Measurements from ENCODE around the gene WNK1. TPM values are rescaled to one million over a fixed set of nuclear protein-coding genes. Genes with fewer than 3 reads are reported as not detected.

WNK1 gene
- total RNA-seq, 4 donors from 2014 or later = 109 to 245 (median 135) TPM

- Histone ChIP-seq H3K4me3 (no peak overlapping the region), H3K36me3 (peaks cover 0 to 100% of the 10 kb centered on the region in 2 donors), H3K9me3 (no peaks in the 10 kb centered on the region), H3K4me1 (peaks cover 0 to 17% (median 0%) of the 10 kb centered on the region in 3 donors), H3K27me3 (no peaks in the 10 kb centered on the region), H3K27ac (no peak overlapping the region)
- 64 to 76% methylated on average over 3 of the region's 3 CpGs for WGBS, 2 donors (ENCODE audit: low coverage in 1 of 2)
- ATAC-seq = no peak
- TF ChIP-seq POLR2A (IDR thresholded peaks at IDR 0.05) (no peak), POLR2AphosphoS5 (IDR thresholded peaks at IDR 0.05) (no peak), CTCF (IDR thresholded peaks at IDR 0.05) (no peak), EP300 (IDR thresholded peaks at IDR 0.05) (no peak)
These were observed 157.5 kb downstream of the WNK1 start for GRCh38 chr12:909861-910260.

- WGBS, 2 donors (ENCODE audit: low coverage in 1 of 2) = 42 to 47% methylated on average over 2 to 4 of the region's 4 CpGs
- TF ChIP-seq CTCF (IDR thresholded peaks at IDR 0.05) (no peak), POLR2AphosphoS5 (IDR thresholded peaks at IDR 0.05) (no peak), EP300 (IDR thresholded peaks at IDR 0.05) (no peak), POLR2A (IDR thresholded peaks at IDR 0.05) (no peak)
- H3K36me3 ChIP-seq = peaks cover 0 to 100% of the 10 kb centered on the region in 2 donors
These were observed 158.0 kb downstream of the WNK1 start for GRCh38 chr12:910416-910815.

GRCh38 chr12:911191-911826 lies 158.9 kb downstream of the WNK1 start:
- Histone ChIP-seq H3K27me3 (no peaks in the 10 kb centered on the region), H3K4me3 (no peak overlapping the region), H3K36me3 (peaks cover 0 to 100% of the 10 kb centered on the region in 2 donors), H3K4me1 (peaks cover 0 to 17% (median 0%) of the 10 kb centered on the region in 3 donors), H3K27ac (peak overlapping the region in 1 of 4 donors; percentile 45), H3K9me3 (no peaks in the 10 kb centered on the region)
- TF ChIP-seq POLR2A (IDR thresholded peaks at IDR 0.05) = no peak
- TF ChIP-seq CTCF (IDR thresholded peaks at IDR 0.05) = no peak
- no peak for TF ChIP-seq POLR2AphosphoS5 (IDR thresholded peaks at IDR 0.05)
- no peak for TF ChIP-seq EP300 (IDR thresholded peaks at IDR 0.05)
- 46 to 74% methylated on average over 7 to 9 of the region's 10 CpGs for WGBS, 2 donors (ENCODE audit: low coverage in 1 of 2)
- ATAC-seq = no peak

More at GRCh38 chr12:910416-910815, 158.0 kb downstream of the WNK1 start:
- no peak for ATAC-seq
- Histone ChIP-seq H3K4me3 (no peak overlapping the region), H3K27ac (no peak overlapping the region), H3K9me3 (no peaks in the 10 kb centered on the region), H3K27me3 (no peaks in the 10 kb centered on the region), H3K4me1 (peaks cover 0 to 17% (median 0%) of the 10 kb centered on the region in 3 donors)

- Histone ChIP-seq H3K4me3 (no peak overlapping the region), H3K4me1 (peaks cover 0 to 17% (median 0%) of the 10 kb centered on the region in 3 donors), H3K36me3 (peaks cover 0 to 97% of the 10 kb centered on the region in 2 donors), H3K27ac (no peak overlapping the region), H3K27me3 (no peaks in the 10 kb centered on the region), H3K9me3 (no peaks in the 10 kb centered on the region)
- no peak for ATAC-seq
- 63 to 72% methylated on average over 7 of the region's 7 CpGs for WGBS, 2 donors (ENCODE audit: low coverage in 1 of 2)
- no peak for TF ChIP-seq POLR2AphosphoS5 (IDR thresholded peaks at IDR 0.05)
- no peak for TF ChIP-seq EP300 (IDR thresholded peaks at IDR 0.05)
- TF ChIP-seq POLR2A (IDR thresholded peaks at IDR 0.05) = no peak
- TF ChIP-seq CTCF (IDR thresholded peaks at IDR 0.05) = no peak
These were observed 160.3 kb downstream of the WNK1 start for GRCh38 chr12:912466-913235.
